ENCODE results near the gene LLGL1.

Gene LLGL1

DNA sequence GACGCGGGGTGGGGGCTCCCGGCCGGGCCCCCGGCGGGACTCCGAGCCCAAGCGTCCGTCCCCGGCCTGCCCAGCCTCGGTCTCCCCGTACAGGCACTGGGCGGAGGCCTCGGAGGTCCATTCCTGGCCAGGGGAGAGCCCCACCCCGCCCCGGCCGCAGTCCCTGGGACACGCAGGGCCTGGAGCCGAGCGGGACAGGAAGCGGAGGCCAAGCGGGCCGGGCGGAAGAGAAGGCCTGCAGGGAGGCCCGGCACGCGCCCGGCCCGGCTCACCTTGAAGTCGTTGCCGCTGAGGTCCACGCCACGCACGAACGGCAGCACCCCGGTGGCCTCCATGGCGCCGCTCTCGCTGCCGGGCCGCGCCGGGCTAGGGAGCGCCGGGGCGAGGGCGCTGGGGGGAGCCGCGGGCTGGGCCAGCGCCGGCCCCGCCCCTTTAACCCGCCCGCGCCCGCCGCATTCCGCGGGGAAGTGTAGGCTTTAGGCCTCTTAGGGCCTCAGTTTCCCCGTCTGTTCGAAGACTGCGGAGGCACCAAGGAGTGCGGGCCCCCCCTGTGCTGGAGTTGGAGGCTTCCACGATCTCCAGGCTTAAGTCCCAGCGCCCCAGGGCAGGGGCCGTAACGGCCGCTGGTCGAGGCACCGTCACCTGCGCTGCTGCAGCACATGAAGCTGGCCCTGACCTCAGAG, 33.1 kb downstream of the LLGL1 start, which contains the start of gene FLII:
Gene FLII (minus strand): TSS at position 383 of the 683 bp plus-strand sequence. CDS start 48 bp downstream, at position 335.
- peak within 1 kb of the TSS; percentile 91 for H3K27ac ChIP-seq
- TF ChIP-seq, protein P1, sequence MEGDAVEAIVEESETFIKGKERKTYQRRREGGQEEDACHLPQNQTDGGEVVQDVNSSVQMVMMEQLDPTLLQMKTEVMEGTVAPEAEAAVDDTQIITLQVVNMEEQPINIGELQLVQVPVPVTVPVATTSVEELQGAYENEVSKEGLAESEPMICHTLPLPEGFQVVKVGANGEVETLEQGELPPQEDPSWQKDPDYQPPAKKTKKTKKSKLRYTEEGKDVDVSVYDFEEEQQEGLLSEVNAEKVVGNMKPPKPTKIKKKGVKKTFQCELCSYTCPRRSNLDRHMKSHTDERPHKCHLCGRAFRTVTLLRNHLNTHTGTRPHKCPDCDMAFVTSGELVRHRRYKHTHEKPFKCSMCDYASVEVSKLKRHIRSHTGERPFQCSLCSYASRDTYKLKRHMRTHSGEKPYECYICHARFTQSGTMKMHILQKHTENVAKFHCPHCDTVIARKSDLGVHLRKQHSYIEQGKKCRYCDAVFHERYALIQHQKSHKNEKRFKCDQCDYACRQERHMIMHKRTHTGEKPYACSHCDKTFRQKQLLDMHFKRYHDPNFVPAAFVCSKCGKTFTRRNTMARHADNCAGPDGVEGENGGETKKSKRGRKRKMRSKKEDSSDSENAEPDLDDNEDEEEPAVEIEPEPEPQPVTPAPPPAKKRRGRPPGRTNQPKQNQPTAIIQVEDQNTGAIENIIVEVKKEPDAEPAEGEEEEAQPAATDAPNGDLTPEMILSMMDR (conservative IDR thresholded peaks at IDR 0.05), result no peak

DNA sequence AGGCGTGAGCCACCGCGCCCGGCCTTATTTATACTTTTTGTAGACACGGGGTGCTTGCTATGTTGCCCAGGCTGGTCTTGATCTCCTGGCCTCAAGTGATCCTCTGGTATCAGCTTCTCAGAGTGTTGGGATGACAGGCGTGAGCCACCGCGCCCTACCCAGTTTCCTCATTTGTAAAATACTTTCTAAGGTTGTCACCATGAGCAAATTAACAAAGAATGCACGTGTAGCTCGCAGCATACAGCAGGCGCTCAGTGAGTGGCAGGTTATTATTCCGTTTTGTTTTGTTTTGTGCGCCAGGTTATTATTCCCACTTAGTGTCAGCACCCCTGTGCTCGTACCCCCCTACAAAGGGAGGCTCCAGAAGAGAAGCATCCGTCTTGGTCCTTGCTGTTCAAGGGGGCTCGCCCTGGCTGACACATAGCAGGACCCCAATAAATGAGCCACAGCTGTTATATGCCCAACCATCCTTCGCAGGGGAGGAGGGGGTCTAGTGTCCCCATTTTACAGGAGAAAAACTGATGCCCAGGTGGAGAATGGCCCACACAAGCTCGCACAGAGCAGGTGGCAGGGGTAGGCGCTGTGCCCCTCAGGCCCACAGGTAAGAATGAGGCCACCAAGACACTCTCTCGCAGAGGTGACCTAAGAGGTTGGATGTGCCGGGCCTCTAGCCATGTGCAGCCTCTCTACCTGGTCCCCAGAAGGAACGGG, 34.3 kb downstream of the LLGL1 start:
- peak overlapping the region; percentile 91 for H3K27ac ChIP-seq
- TF ChIP-seq, protein P1 (conservative IDR thresholded peaks at IDR 0.05), result no peak

- TF ChIP-seq, protein P1 (conservative IDR thresholded peaks at IDR 0.05), result no peak
- H3K27ac ChIP-seq, result peak within 1 kb of the TSS; percentile 91
Observed at GRCh38 chr17:18260332-18261145, 35.1 kb downstream of the LLGL1 start, which contains the start of gene MIEF2. Gene MIEF2 (plus strand): TSS chr17:18260662. CDS start chr17:18262721, 2,059 bp downstream.

- H3K27ac ChIP-seq, result peak overlapping the region; percentile 91
- TF ChIP-seq, protein P1 (conservative IDR thresholded peaks at IDR 0.05), result no peak
Observed at GRCh38 chr17:18261146-18261515, 35.7 kb downstream of the LLGL1 start.

DNA sequence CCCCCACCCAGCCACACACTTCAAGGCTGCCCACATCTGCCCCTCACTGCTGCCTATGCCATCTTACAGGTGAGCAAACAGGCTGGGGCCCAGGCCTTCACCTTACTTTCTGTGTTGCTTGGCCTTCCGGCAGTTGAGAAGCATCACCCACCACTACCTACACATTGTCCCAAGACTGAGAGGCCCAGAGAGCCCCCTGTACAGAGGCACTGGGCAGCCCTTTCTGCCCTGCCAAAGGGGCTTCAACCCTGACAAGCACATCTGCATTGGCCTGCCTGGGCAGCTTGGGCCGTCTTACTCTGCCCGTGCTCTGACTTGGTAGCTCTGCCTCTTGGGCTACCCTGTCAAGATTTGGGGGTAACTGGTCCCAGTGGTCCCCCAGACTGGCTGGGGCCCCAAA, 36.2 kb downstream of the LLGL1 start:
- peak overlapping the region; percentile 91 for H3K27ac ChIP-seq

GRCh38 chr17:18262111-18262510, 36.7 kb downstream of the LLGL1 start:
- peak overlapping the region; percentile 91; the same call in 1 of the 2 replicates for H3K27ac ChIP-seq
- TF ChIP-seq, protein P1 (conservative IDR thresholded peaks at IDR 0.05), result no peak

More for the DNA sequence above, 36.2 kb downstream of the LLGL1 start:
- TF ChIP-seq, protein P1 (conservative IDR thresholded peaks at IDR 0.05), result no peak

DNA sequence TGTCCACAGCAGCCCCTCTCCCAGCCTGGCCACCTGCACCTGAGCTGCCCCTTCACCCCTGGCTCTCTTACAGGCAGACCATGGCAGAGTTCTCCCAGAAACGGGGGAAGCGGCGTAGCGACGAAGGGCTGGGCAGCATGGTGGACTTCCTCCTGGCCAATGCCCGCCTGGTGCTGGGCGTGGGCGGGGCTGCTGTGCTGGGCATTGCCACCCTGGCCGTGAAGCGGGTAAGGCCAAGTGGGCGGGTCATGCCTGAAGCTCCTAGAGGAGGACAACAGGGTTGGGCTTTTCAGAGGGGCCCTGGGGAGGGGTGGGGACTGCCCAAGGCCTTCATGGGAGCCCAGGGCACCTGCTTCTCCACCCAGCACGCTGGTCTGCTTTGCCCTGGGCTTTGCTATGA, 37.2 kb downstream of the LLGL1 start:
- H3K27ac ChIP-seq, result no peak overlapping the region
- TF ChIP-seq, protein P1 (conservative IDR thresholded peaks at IDR 0.05), result no peak

All from VCaP (cell line).